IPS DF 6.9 (cell line): ENCODE measurements around the gene SKP1.
A peak's percentile ranks its signal among the peaks of the same experiment; 100 is the strongest.

ENCODE experiments used
- DNase-seq: peaks from one replicate; pipeline ENCODE4 v3.0.0-alpha.2; 2013; ENCODE audit warnings: low read depth, low spot score
- H3K27ac ChIP-seq: one replicate; pipeline ENCODE4 v1.5.1; 2013; ENCODE audit warnings: low read length, control low read depth
- H3K27me3 ChIP-seq: 2 replicates; pipeline ENCODE4 v1.6.1; 2013; ENCODE audit warnings: mild to moderate bottlenecking, low read length; ENCODE audit not compliant: control insufficient read depth, insufficient read depth
- H3K36me3 ChIP-seq: 2 replicates; pipeline ENCODE4 v1.6.1; 2013; ENCODE audit warnings: low read length; ENCODE audit not compliant: control insufficient read depth, insufficient read depth
- H3K4me1 ChIP-seq: 2 replicates; pipeline ENCODE4 v1.6.1; 2013; ENCODE audit warnings: low read length; ENCODE audit not compliant: control insufficient read depth, insufficient read depth
- H3K4me3 ChIP-seq: 2 replicates; pipeline ENCODE4 v1.5.1; 2013; ENCODE audit warnings: mild to moderate bottlenecking, low read length
- H3K9me3 ChIP-seq: 2 replicates; pipeline ENCODE4 v1.6.1; 2013; ENCODE audit warnings: low read length, inconsistent platforms; ENCODE audit not compliant: control insufficient read depth, insufficient read depth
- WGBS: extraction: QIAGEN DNeasy Blood & Tissue Kit; methylation state at CpG from one replicate; pipeline ENCODE4 v1.1.7; 2013; ENCODE audit warnings: mixed read lengths, missing lambda C conversion rate; ENCODE audit not compliant: insufficient read length, insufficient coverage; 5-methylcytosine and 5-hydroxymethylcytosine counted together

Gene SKP1

DNA sequence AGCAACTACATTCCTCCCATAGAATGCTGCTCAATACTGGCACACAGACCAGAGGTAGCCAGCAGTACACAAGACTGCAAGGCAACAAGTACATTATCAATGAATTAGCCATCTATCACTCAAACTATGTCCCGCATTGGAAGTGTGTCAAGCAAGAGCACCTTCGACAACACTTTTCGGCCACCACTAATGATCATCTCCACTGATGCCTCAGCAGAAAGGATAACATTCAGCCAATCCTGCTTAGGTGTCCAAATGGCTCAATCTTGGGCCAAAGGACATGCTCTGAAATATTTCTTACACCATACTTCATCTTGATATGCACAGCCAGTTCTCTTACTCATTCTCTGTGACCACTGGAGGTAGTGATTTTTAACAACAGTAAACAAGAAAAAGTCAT is 25.0 kb downstream of the SKP1 start:
- Histone ChIP-seq H3K4me3 (no peak overlapping the region), H3K9me3 (no peaks in the 10 kb centered on the region), H3K27ac (no peak overlapping the region), H3K27me3 (no peaks in the 10 kb centered on the region), H3K4me1 (no peaks in the 10 kb centered on the region), H3K36me3 (peaks cover 4% of the 10 kb centered on the region; the same call in 1 of the 2 replicates)
- DNase-seq: no peak
- WGBS: no CpG with 5 or more reads among the region's 3 CpGs

DNA sequence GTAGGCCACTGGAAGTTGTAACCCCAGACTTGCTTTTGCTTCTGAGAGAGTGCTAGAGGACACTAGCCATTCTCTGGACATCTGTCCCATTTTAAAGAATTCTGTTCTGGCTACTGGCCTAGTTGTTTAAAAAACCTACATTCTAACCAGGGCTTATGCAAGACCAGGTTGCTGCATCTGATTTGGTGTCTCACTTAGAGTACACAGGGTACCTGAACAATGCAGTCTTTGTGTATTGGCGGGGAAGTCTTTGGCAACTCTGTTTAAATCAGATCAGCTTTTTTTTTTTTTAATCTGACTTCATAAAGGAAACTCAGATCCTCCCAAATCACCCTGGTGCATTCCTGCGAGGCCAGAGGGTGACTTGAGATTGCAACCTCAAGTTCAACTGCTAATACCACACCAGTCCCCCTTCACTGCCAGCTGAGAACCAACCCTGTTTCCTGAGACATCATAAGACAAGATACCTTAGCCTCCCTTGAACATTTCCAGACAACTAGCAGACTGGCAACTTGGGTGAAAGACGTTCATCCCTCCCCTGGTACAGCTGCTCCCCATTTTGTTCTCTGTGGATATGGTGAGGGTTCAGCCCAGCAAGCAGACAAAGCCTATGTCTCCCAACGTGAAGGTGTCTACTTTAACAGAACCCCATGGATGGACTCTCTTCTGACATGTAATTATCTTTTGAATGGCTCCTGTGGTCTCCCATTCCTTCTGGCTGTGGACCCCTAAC is 27.0 kb downstream of the SKP1 start:
- no peaks in the 10 kb centered on the region for H3K4me1 ChIP-seq
- H3K36me3 ChIP-seq: peaks cover 4% of the 10 kb centered on the region; the same call in 1 of the 2 replicates
- DNase-seq: no peak
- no peak overlapping the region for H3K4me3 ChIP-seq
- H3K27me3 ChIP-seq: no peaks in the 10 kb centered on the region
- no CpG with 5 or more reads among the region's 4 CpGs for WGBS
- H3K27ac ChIP-seq: no peak overlapping the region
- H3K9me3 ChIP-seq: no peaks in the 10 kb centered on the region

DNA sequence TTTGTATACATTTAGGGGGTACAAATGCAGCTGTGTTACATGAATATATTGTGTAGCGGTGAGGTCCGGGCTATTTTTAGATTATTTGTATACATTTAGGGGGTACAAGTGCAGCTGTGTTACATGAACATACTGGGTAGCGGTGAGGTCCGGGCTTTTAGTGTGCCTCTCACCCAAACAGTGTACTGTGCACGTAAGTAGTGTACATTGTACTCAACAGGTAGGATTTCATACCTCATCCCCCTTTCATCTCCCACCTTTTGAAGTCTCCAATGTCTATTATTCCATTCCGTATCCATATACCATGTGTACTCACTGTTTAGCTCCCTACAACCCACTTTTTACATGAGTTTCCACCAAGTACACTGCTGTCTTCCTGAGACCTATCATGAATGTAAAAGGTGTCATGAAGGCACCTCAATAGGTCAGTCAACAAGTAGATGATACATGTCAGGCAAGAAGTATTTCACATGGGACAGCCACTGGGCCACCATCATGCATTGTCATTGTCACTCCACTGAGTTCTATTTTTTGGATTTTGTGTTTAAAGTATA is 27.7 kb downstream of the SKP1 start:
- DNase-seq: no peak
- no peaks in the 10 kb centered on the region for H3K4me1 ChIP-seq
- H3K36me3 ChIP-seq: peaks cover 4% of the 10 kb centered on the region; the same call in 1 of the 2 replicates
- no CpG with 5 or more reads among the region's 6 CpGs for WGBS
- no peak overlapping the region for H3K27ac ChIP-seq
- H3K27me3 ChIP-seq: no peaks in the 10 kb centered on the region
- H3K9me3 ChIP-seq: no peaks in the 10 kb centered on the region
- no peak overlapping the region for H3K4me3 ChIP-seq

DNA sequence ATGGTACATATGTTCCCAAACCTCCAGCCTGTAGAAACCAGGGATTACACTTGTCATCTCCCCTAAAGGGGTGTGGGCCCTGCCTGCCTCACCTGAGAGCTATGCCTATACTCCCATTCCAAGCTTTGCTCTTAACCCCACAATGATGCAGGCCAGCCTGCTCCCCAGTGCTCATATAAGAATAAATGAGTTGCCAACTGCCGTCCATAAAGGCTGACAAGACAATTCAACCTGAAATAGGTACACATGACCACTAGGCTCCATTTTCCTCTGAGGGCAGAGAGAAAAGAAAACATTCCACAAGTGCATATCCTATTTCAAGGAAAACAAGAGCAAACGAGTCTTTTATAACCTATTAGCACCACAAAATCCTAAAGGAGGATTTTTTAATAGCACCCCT is 28.4 kb downstream of the SKP1 start:
- H3K27ac ChIP-seq: no peak overlapping the region
- no CpG with 5 or more reads among the region's 2 CpGs for WGBS
- no peak for DNase-seq
- no peaks in the 10 kb centered on the region for H3K9me3 ChIP-seq
- H3K4me3 ChIP-seq: no peak overlapping the region
- no peaks in the 10 kb centered on the region for H3K27me3 ChIP-seq
- peaks cover 5% of the 10 kb centered on the region; the same call in 1 of the 2 replicates for H3K36me3 ChIP-seq
- no peaks in the 10 kb centered on the region for H3K4me1 ChIP-seq

DNA sequence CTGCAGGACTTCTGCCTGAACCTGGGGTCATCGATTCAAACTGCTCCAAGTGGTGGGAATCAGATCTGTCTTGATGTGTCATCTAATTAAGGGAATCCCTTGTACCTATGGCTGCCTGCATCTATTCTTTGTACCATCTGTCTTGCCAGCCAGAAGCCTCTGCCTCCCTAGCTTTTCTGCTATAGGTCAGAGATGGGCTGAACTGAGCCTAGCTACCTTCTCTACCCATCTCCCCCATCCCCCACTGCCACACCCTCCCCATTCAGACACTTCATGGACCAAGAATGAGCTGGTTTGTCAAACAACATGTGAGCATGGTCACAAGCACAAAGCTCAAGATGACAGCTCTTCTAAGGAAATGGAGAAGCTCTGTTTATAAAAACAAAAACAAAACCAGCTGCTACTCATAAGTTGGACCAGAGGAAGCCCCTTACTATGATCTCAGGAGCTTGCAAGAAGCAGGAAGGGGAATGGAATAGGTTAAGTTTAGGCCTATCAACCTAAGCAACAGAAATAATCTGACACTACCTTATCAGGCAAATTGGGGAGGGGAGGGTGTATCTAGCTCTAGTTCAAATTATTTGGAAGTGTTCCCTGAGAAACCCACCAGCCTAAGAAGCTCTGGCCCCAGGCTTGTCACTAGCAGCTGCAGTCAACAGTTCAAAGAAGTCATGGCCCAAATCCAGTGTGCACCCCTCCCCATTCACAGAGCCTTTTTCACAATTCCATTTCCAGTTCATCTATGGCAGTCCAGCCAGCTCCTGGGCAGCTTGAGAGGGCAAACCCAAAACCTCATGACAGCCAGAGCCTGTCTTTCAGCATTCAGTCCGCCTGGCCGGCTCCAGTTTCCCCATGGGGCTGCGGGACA is 29.9 kb downstream of the SKP1 start:
- Histone ChIP-seq H3K9me3 (no peaks in the 10 kb centered on the region), H3K4me3 (no peak overlapping the region), H3K27me3 (no peaks in the 10 kb centered on the region), H3K4me1 (no peaks in the 10 kb centered on the region), H3K27ac (no peak overlapping the region), H3K36me3 (peaks cover 13% of the 10 kb centered on the region; the same call in 1 of the 2 replicates)
- no peak for DNase-seq
- WGBS: no CpG with 5 or more reads among the region's 4 CpGs

DNA sequence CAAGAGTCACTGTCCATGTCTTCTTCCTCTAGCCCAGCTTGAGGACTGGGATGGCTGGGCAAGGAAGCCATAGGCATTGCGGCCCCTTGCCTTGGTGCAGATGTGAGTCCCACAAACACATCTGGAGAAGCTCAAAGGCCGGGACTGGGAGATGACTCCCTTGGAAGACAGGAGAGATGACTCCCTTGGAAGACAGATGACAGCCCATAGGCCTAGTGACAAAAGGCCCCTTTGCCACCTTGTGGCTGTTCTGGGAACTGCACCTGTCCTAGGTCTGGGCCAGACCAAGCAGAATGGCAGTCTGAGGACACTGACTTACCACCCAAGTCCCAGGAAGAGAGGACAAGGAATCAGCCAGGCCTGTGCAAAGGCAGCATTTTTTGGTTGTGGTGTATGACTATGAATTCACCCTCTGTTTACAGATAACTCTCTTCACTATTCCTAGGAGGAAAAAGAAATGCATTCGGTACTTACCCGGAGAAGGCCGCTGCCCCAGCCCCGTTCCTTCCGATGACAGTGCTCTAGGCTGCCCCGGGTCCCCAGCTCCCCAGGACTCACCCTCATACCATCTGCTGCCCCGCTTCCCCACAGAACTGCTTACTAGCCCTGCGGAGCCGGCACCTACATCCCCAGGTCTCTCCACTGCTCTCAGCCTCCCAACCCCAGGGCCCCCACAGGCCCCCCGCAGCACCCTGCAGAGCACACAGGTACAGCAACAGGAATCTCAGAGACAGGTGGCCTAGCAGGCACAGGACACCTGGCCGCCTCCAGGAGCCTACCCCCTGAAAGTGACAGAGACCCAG is 30.8 kb downstream of the SKP1 start:
- H3K27ac ChIP-seq: no peak overlapping the region
- no peak overlapping the region for H3K4me3 ChIP-seq
- no peaks in the 10 kb centered on the region for H3K9me3 ChIP-seq
- H3K4me1 ChIP-seq: no peaks in the 10 kb centered on the region
- H3K27me3 ChIP-seq: no peaks in the 10 kb centered on the region
- peak; percentile 74 for DNase-seq
- WGBS: no CpG with 5 or more reads among the region's 13 CpGs
- peaks cover 11% of the 10 kb centered on the region; the same call in 1 of the 2 replicates for H3K36me3 ChIP-seq

DNA sequence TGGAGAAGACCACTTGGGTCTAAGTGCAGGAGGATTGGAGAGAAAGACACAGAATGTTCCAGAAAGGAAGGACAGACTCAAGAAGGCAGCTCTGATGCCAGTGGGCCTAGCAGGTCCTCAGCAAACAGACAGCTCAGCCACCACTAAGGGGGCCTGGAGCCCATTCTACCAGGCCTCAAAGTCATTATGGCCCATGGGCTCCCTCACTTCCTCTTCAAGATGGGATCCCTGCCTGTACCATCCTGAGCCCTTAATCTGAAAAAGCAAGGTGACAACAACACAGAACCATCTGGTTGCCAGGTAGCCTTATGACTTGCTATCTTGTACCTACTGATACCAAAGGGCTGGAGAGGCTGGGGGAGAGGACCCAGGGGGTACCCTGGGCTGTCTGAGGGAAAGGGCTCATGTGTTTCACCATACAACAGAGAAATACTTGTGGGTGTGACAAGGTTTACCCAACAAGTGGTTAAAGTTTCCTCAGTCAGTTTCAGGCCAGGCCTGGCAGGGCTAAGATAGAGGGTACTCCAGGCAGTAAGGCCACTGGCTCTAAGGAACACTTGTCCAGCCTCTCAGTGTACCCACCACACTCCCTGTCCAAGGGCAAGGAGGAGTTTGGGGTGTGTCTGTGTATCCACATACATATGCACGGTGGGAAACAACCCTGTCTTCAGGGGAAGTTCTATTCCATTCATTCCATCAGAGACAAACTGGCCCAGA is 31.6 kb downstream of the SKP1 start:
- no peaks in the 10 kb centered on the region; the same call in 1 of the 2 replicates for H3K4me1 ChIP-seq
- peaks cover 11% of the 10 kb centered on the region; the same call in 1 of the 2 replicates for H3K36me3 ChIP-seq
- no peaks in the 10 kb centered on the region for H3K27me3 ChIP-seq
- no CpG with 5 or more reads among the region's 1 CpG for WGBS
- no peak overlapping the region for H3K4me3 ChIP-seq
- H3K27ac ChIP-seq: no peak overlapping the region
- H3K9me3 ChIP-seq: no peaks in the 10 kb centered on the region
- DNase-seq: no peak

DNA sequence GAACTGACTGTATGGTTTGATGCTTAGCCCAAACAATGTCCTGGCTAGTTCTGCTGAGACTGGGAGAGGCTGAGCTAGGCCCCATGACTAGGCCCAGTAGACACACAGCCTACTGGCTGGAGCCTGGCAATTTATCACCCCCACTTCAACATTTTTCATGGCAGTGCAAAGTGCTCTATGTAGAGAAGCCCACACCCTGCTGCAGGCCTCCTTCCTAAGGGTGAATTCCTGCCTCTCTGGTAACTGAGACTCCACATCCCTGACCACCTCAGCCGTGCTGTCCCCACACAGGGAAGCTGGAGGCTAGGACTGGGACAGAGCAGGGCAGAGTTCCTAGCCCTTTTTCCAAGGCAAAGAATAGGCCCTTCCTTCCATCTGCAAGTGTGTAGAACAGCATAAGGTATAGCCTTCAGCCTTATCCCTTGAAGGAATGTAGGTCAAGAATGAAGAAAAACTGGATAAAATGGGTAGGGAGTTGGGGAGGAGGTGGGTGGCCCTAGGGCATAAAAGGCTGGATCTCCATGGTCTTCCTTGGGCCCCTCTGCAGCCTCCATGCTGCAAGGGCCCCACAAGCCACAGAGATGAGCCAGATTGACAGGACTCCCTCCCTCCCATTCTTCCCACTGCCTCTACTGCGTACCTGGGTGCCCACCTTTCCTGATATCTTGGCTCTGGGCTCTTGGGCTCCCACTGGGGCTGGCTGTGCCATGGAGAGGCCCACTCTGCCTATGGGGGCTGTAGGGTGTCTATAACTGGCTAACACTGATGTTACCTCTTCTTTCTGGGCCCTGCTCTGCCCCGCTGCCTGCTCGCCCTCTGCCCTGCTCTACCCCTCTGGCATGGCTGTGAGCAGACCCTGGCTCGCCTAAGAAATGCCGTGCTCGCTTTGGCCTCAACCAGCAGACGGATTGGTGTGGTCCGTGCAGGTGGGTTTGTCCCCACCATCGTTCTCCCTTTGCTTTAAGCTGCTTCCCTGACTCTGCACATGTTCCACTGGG is 32.5 kb downstream of the SKP1 start:
- no CpG with 5 or more reads among the region's 10 CpGs for WGBS
- DNase-seq: no peak
- H3K27ac ChIP-seq: no peak overlapping the region
- H3K27me3 ChIP-seq: no peaks in the 10 kb centered on the region
- H3K36me3 ChIP-seq: peaks cover 11% of the 10 kb centered on the region; the same call in 1 of the 2 replicates
- no peak overlapping the region for H3K4me3 ChIP-seq
- no peaks in the 10 kb centered on the region for H3K9me3 ChIP-seq
- no peaks in the 10 kb centered on the region; the same call in 1 of the 2 replicates for H3K4me1 ChIP-seq

DNA sequence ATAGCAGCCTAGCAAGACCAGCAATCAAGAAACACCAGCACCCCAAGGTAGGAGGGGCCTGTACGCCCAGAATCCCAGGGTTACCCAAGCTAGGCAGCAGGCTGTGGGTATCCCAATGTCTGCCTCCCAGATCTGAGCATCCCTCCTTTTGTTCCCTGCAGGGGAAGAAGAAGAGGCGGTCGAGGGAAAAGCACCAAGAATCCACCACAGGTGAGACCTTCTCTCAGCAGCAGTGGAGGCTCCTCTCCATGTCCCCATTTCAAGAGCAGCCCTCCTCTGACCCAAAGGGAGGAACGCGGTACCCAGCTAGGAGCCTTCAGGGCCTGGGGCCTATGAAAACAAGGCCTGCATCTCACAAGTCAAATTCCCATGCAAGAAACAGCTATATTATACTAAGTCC is 33.3 kb downstream of the SKP1 start:
- Histone ChIP-seq H3K9me3 (no peaks in the 10 kb centered on the region), H3K27me3 (no peaks in the 10 kb centered on the region), H3K27ac (no peak overlapping the region), H3K4me3 (no peak overlapping the region), H3K36me3 (peaks cover 13% of the 10 kb centered on the region; the same call in 1 of the 2 replicates), H3K4me1 (no peaks in the 10 kb centered on the region; the same call in none of the 2 replicates)
- WGBS: no CpG with 5 or more reads among the region's 5 CpGs
- no peak for DNase-seq
